ENCODE results near the gene MICA.

Gene MICA

DNA sequence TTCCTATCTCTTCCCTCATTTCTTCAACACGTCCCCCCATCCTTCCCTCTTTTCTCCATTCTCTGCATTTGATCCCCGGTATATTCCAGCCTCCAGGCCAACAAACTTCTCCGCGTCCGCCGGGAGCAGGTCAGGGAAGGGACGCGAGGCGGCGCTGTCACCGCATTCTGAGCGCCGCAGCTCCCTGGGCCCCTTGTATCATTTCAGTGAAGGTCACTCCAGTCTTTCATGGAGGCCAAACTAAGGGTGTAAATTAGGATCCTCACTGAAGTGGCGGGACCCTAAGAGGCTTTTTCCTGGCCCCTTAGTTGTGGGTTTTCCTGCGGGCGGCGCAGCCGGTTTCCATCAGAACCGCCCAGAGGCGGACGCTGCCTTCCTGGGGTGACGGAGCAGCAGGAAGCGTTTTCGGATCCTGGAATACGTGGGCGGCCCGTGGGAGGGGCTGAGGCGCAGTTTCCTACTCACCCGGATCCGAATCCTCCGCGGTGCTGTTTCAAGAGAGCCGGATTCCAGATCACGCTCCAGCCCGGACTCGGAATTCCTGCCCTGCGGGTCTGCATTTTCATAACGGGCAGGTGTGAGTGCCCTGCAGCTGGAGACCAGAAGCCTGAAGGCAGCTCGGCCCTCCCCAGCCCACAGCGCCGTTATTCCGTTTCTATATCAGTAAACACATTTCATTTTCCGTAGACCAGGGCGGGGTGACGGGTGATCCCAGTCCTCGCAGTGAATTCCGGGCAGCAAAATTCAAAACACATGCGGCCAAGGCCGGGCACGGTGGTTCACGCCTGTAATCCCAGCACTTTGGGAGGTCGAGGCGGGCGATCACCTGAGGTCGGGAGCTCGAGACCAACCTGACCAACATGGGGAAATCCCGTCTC, 3.6 kb upstream of the MICA start:
- Histone ChIP-seq H3K9ac (ENCODE audit: low read length) (peak overlapping the region; percentile 78), H2AFZ (ENCODE audit: low read length) (peak overlapping the region; percentile 78), H3K9me2 (ENCODE audit: low read depth, low read length) (no peaks in the 10 kb centered on the region), H3K27me3 (ENCODE audit: insufficient read depth, low read length) (no peaks in the 10 kb centered on the region), H3K4me1 (ENCODE audit: insufficient read depth, low read length, severe bottlenecking) (peaks cover 43% of the 10 kb centered on the region), H3F3A (ENCODE audit: insufficient read depth, low read length) (no peaks in the 10 kb centered on the region), H3K9me3 (ENCODE audit: low read length) (no peaks in the 10 kb centered on the region), H3K4me2 (ENCODE audit: low read length) (peak overlapping the region; percentile 98), H3K79me2 (ENCODE audit: insufficient read depth, low read length) (no peaks in the 10 kb centered on the region), H3K36me3 (ENCODE audit: insufficient read depth, low read length) (no peaks in the 10 kb centered on the region; the same call in 1 of the 2 replicates), H3K27ac (ENCODE audit: low read depth, low read length, poor library complexity, severe bottlenecking) (peak overlapping the region; percentile 24), H4K20me1 (ENCODE audit: insufficient read depth, low read length) (no peaks in the 10 kb centered on the region), H3K4me3 (ENCODE audit: low read depth, low read length, poor library complexity, severe bottlenecking) (peak overlapping the region; percentile 77)
- TF ChIP-seq, protein P1, sequence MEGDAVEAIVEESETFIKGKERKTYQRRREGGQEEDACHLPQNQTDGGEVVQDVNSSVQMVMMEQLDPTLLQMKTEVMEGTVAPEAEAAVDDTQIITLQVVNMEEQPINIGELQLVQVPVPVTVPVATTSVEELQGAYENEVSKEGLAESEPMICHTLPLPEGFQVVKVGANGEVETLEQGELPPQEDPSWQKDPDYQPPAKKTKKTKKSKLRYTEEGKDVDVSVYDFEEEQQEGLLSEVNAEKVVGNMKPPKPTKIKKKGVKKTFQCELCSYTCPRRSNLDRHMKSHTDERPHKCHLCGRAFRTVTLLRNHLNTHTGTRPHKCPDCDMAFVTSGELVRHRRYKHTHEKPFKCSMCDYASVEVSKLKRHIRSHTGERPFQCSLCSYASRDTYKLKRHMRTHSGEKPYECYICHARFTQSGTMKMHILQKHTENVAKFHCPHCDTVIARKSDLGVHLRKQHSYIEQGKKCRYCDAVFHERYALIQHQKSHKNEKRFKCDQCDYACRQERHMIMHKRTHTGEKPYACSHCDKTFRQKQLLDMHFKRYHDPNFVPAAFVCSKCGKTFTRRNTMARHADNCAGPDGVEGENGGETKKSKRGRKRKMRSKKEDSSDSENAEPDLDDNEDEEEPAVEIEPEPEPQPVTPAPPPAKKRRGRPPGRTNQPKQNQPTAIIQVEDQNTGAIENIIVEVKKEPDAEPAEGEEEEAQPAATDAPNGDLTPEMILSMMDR (IDR thresholded peaks at IDR 0.05; ENCODE audit: low read length) = peak; percentile 95
- no peak for TF ChIP-seq EZH2 (IDR thresholded peaks at IDR 0.05; ENCODE audit: borderline replicate concordance, low read length)

DNA sequence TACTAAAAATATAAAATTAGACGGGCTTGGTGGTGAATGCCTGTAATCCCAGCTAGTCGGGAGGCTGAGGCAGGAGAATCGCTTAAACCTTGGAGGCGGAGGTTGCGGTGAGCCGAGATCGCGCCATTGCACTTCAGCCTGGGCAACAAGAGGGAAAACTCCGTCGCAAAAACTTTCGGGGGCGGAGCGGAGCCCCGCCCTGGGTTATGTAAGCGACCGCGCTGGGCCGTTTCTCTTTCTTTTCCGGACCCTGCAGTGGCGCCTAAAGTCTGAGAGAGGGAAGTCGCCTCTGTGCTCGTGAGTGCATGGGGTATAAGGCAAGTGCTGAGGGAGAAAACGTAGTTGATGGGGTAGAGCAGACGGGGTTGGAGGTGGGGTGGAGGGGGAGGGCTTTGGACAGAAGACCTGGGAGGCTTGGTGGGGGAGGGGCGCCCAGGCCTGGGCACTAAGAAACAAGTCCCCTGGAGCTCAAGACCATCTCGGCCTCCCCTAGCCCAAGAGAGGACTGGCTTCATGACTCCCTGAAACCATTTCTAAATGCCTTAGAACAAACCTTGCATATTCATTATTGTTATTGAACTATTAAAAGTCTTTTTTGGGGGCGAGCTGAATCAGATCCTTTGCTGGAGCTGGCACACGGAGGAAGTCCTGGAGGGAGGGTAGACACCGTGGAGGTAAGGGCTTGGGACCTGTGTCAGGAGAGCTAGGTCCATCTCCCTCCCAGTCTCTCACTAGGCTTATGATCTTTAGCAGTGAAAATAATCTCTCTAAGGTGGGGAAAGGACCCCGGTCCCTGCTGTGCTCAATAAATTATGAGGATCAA, 2.7 kb upstream of the MICA start:
- no peaks in the 10 kb centered on the region for H3K9me2 ChIP-seq (ENCODE audit: low read depth, low read length)
- no peaks in the 10 kb centered on the region for H3K79me2 ChIP-seq (ENCODE audit: insufficient read depth, low read length)
- no peaks in the 10 kb centered on the region for H3F3A ChIP-seq (ENCODE audit: insufficient read depth, low read length)
- peak overlapping the region; percentile 78; the same call in 1 of the 2 replicates for H2AFZ ChIP-seq (ENCODE audit: low read length)
- TF ChIP-seq EZH2 (IDR thresholded peaks at IDR 0.05; ENCODE audit: borderline replicate concordance, low read length) = no peak
- TF ChIP-seq, protein P1 (IDR thresholded peaks at IDR 0.05; ENCODE audit: low read length) = no peak
- no peaks in the 10 kb centered on the region for H4K20me1 ChIP-seq (ENCODE audit: insufficient read depth, low read length)
- peaks cover 43% of the 10 kb centered on the region for H3K4me1 ChIP-seq (ENCODE audit: insufficient read depth, low read length, severe bottlenecking)
- no peaks in the 10 kb centered on the region for H3K9me3 ChIP-seq (ENCODE audit: low read length)
- peak overlapping the region; percentile 77 for H3K4me3 ChIP-seq (ENCODE audit: low read depth, low read length, poor library complexity, severe bottlenecking)
- peak overlapping the region; percentile 55 for H3K27ac ChIP-seq (ENCODE audit: low read depth, low read length, poor library complexity, severe bottlenecking)
- peak overlapping the region; percentile 78 for H3K9ac ChIP-seq (ENCODE audit: low read length)
- H3K4me2 ChIP-seq (ENCODE audit: low read length) = peak overlapping the region; percentile 98
- no peaks in the 10 kb centered on the region; the same call in 1 of the 2 replicates for H3K36me3 ChIP-seq (ENCODE audit: insufficient read depth, low read length)
- H3K27me3 ChIP-seq (ENCODE audit: insufficient read depth, low read length) = no peaks in the 10 kb centered on the region

DNA sequence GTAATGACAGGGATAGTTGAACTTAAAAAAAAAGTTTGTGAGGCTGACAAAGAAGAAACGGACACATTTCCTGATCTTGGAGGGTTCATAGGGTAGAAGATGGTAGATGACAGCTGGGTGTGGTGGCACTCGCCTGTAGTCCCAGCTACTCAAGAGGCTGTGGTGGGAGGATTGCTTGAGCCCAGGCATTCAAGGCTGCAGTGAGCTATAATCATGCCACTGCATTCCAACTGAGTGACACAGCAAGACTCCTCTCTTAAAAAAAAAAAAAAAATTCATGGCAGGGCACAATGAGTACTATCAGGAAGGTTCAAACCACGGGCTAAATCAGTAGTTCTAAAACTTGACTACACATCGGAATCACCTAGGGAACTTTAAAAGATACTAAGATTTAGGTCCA, 2.0 kb upstream of the MICA start:
- Histone ChIP-seq H3K9me3 (ENCODE audit: low read length) (no peaks in the 10 kb centered on the region), H3K4me3 (ENCODE audit: low read depth, low read length, poor library complexity, severe bottlenecking) (peak overlapping the region; percentile 77), H3K4me1 (ENCODE audit: insufficient read depth, low read length, severe bottlenecking) (peaks cover 43% of the 10 kb centered on the region), H3K27me3 (ENCODE audit: insufficient read depth, low read length) (no peaks in the 10 kb centered on the region), H4K20me1 (ENCODE audit: insufficient read depth, low read length) (no peaks in the 10 kb centered on the region), H3K4me2 (ENCODE audit: low read length) (peak overlapping the region; percentile 98; the same call in 1 of the 2 replicates), H3K36me3 (ENCODE audit: insufficient read depth, low read length) (no peaks in the 10 kb centered on the region; the same call in 1 of the 2 replicates), H3K9ac (ENCODE audit: low read length) (no peak overlapping the region; the same call in 1 of the 2 replicates), H3K27ac (ENCODE audit: low read depth, low read length, poor library complexity, severe bottlenecking) (peak overlapping the region; percentile 55), H3K79me2 (ENCODE audit: insufficient read depth, low read length) (no peaks in the 10 kb centered on the region), H2AFZ (ENCODE audit: low read length) (no peak overlapping the region), H3F3A (ENCODE audit: insufficient read depth, low read length) (no peaks in the 10 kb centered on the region), H3K9me2 (ENCODE audit: low read depth, low read length) (no peaks in the 10 kb centered on the region)
- TF ChIP-seq, protein P1 (IDR thresholded peaks at IDR 0.05; ENCODE audit: low read length) = no peak
- no peak for TF ChIP-seq EZH2 (IDR thresholded peaks at IDR 0.05; ENCODE audit: borderline replicate concordance, low read length)

Data from OCI-LY1 (cell line).